Erythroblast (primary cell): ENCODE measurements around the gene MAPK8IP2.
"Not testable (repeated sequence)": the region's sequence is repeated elsewhere in the genome, so short reads cannot be mapped to it uniquely, and the experiment has no call there.

ENCODE experiments used
- DNase-seq, 2 experiments: peaks; one replicate each; lab custom pipeline; 2025; lab: John Stamatoyannopoulos, UW
- GATA1 ChIP-seq: IDR thresholded peaks from 2 replicates; pipeline ENCODE4 v1.6.1; 2011; ENCODE audit warnings: low read depth, mild to moderate bottlenecking, control low read depth, low read length, moderate library complexity
- POLR2A ChIP-seq: IDR thresholded peaks from 2 replicates; pipeline ENCODE4 v1.6.1; 2011; ENCODE audit warnings: mild to moderate bottlenecking, low read length

Gene MAPK8IP2

GRCh38 chr22:50608996-50609395 lies 8.4 kb downstream of the MAPK8IP2 start:
- no peak for TF ChIP-seq GATA1
- no peak for TF ChIP-seq POLR2A
- no peak for DNase-seq

GRCh38 chr22:50609599-50609998 lies 9.0 kb downstream of the MAPK8IP2 start:
- no peak for TF ChIP-seq GATA1
- no peak for TF ChIP-seq POLR2A
- no peak for DNase-seq

GRCh38 chr22:50610041-50610451 lies 9.5 kb downstream of the MAPK8IP2 start:
- TF ChIP-seq POLR2A (no peak), GATA1 (no peak)
- no peak for DNase-seq

GRCh38 chr22:50610581-50610980 lies 10.0 kb downstream of the MAPK8IP2 start:
- TF ChIP-seq GATA1 (no peak), POLR2A (no peak)
- no peak for DNase-seq

GRCh38 chr22:50611341-50612060 lies 10.9 kb downstream of the MAPK8IP2 start:
- TF ChIP-seq GATA1, result no peak
- no peak for TF ChIP-seq POLR2A
- DNase-seq, result no peak

GRCh38 chr22:50612168-50612527 lies 11.6 kb downstream of the MAPK8IP2 start:
- no peak for DNase-seq
- TF ChIP-seq POLR2A, result no peak
- no peak for TF ChIP-seq GATA1

- DNase-seq, result peak in 1 of 2 experiments; percentile 27
- no peak for TF ChIP-seq POLR2A
- TF ChIP-seq GATA1, result no peak
Observed at GRCh38 chr22:50612528-50613221, 12.1 kb downstream of the MAPK8IP2 start.

GRCh38 chr22:50613291-50613981 lies 12.8 kb downstream of the MAPK8IP2 start:
- TF ChIP-seq POLR2A, result no peak
- TF ChIP-seq GATA1, result no peak

GRCh38 chr22:50614296-50614695 lies 13.7 kb downstream of the MAPK8IP2 start:
- not testable (repeated sequence) for DNase-seq

More at GRCh38 chr22:50613291-50613981, 12.8 kb downstream of the MAPK8IP2 start:
- DNase-seq, result peak; percentile 16 to 19

GRCh38 chr22:50620593-50621355 lies 20.2 kb downstream of the MAPK8IP2 start:
- TF ChIP-seq GATA1 (no peak), POLR2A (no peak)
- DNase-seq, result no peak

GRCh38 chr22:50621356-50621880 lies 20.8 kb downstream of the MAPK8IP2 start:
- DNase-seq, result no peak
- TF ChIP-seq POLR2A (no peak), GATA1 (no peak)

GRCh38 chr22:50621948-50622722 lies 21.5 kb downstream of the MAPK8IP2 start:
- TF ChIP-seq GATA1, result no peak
- TF ChIP-seq POLR2A, result no peak
- DNase-seq, result no peak
